Neutrophil (primary cell): ENCODE measurements around the gene MRM3.

ENCODE experiments used
- H3K27ac ChIP-seq: fragments of 200-600 bp; sonication (generic); 2 replicates; pipeline ENCODE4 v1.5.1; 2016; ENCODE audit warnings: mild to moderate bottlenecking, moderate library complexity
- H3K27me3 ChIP-seq: fragments of 200-600 bp; sonication (generic); 2 replicates; pipeline ENCODE4 v1.6.0; 2016; ENCODE audit warnings: mild to moderate bottlenecking
- H3K36me3 ChIP-seq: fragments of 200-600 bp; sonication (generic); 2 replicates; pipeline ENCODE4 v1.5.1; 2017
- H3K4me1 ChIP-seq, 2 experiments: fragments of 200-600 bp in 1 of 2; sonication (generic) in 1 of 2; 1 replicate in 1 of 2; 2 replicates in 1 of 2; pipeline versions ENCODE4 v1.5.1 to v1.6.1; 2013 to 2016; ENCODE audit warnings: low read depth in 1 of 2, low read length in 1 of 2, mild to moderate bottlenecking in 1 of 2, moderate library complexity in 1 of 2; ENCODE audit not compliant: control insufficient read depth in 1 of 2, insufficient read depth in 1 of 2
- H3K4me3 ChIP-seq, 2 experiments: fragments of 200-600 bp in 1 of 2; sonication (generic) in 1 of 2; 1 replicate in 1 of 2; 2 replicates in 1 of 2; pipeline ENCODE4 v1.5.1; 2013 to 2016; ENCODE audit warnings: low read depth in 1 of 2, low read length in 1 of 2, mild to moderate bottlenecking in 1 of 2, moderate library complexity in 1 of 2
- H3K9me3 ChIP-seq: fragments of 200-600 bp; sonication (generic); 2 replicates; pipeline ENCODE4 v1.5.1; 2016
- CTCF ChIP-seq: fragments of 200-600 bp; sonication (generic); IDR thresholded peaks from 2 replicates; pipeline ENCODE4 v1.5.1; 2016; ENCODE audit warnings: antibody characterized with exemption

The MRM3 gene

DNA sequence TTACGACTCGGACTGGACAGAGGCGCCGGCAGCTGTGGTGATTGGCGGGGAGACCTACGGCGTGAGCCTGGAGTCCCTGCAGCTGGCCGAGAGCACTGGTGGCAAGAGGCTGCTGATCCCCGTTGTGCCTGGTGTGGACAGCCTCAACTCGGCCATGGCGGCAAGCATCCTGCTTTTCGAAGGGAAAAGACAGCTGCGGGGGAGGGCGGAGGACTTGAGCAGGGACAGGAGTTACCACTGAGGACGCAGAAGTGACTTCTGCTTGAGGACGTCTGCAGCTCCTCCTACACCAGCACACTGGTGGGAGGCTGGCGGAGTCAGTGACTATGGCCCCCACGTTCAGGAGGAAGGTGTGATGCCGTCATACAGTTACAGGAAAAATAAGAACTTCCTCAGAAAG, 9.7 kb downstream of the MRM3 start:
- Histone ChIP-seq H3K27ac (peak overlapping the region; percentile 52), H3K27me3 (no peaks in the 10 kb centered on the region), H3K9me3 (no peaks in the 10 kb centered on the region), H3K36me3 (peaks cover 38% of the 10 kb centered on the region), H3K4me3 (no peak overlapping the region), H3K4me1 (peaks cover 9 to 12% of the 10 kb centered on the region in 2 experiments)
- TF ChIP-seq CTCF = no peak

DNA sequence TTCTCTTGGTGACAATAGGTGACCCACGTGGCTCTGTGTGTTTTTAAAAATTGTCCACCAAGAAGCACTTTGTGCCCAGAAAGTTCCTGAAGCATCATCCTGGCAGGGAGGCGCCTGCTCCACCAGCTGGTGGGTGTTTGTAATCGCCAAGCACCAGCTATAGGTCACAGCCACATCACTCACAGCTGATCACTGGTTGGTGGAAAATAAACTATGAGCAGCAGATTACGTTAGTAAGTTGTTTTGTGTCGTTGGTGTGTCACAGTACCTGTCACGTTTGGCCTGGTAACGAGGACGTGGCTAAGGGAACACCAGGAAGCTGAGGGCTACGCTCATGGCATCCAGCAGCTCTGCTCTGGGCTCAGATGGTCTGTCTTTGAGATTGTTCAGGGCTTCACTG, 10.1 kb downstream of the MRM3 start:
- no peaks in the 10 kb centered on the region for H3K9me3 ChIP-seq
- peaks cover 9 to 12% of the 10 kb centered on the region in 2 experiments for H3K4me1 ChIP-seq
- H3K27me3 ChIP-seq = no peaks in the 10 kb centered on the region
- no peak overlapping the region for H3K4me3 ChIP-seq
- H3K36me3 ChIP-seq = peaks cover 38% of the 10 kb centered on the region
- TF ChIP-seq CTCF = no peak
- H3K27ac ChIP-seq = peak overlapping the region; percentile 52

- H3K4me3 ChIP-seq = no peak overlapping the region
- no peaks in the 10 kb centered on the region for H3K9me3 ChIP-seq
- peaks cover 9 to 12% of the 10 kb centered on the region in 2 experiments for H3K4me1 ChIP-seq
- H3K36me3 ChIP-seq = peaks cover 18% of the 10 kb centered on the region
- no peak overlapping the region for H3K27ac ChIP-seq
- no peak for TF ChIP-seq CTCF
- H3K27me3 ChIP-seq = no peaks in the 10 kb centered on the region
Observed at GRCh38 chr17:794876-795275, 12.7 kb downstream of the MRM3 start.

DNA sequence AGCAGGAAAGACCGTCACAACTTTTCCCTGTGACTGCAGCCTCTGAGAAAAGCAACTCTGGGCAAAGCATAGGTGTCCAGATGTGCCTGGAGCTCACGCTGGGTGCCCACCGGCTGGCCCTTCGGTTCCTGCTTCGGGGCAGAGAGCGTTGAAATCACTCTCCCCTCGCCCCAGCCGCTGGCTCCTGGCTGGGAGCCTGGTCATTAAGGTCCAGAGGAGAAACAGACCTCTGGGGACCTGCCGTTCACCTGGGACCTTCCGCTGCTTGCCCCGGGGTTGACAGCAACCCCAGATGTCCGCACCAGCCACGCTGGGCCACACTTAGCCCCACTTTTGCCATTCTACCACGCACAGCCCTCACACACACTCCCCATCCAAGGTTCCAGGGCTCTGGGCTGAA, 13.1 kb downstream of the MRM3 start:
- H3K27me3 ChIP-seq = no peaks in the 10 kb centered on the region
- H3K36me3 ChIP-seq = peaks cover 14% of the 10 kb centered on the region
- H3K4me1 ChIP-seq = peaks cover 9 to 12% of the 10 kb centered on the region in 2 experiments
- H3K4me3 ChIP-seq = no peak overlapping the region
- H3K27ac ChIP-seq = no peak overlapping the region
- H3K9me3 ChIP-seq = no peaks in the 10 kb centered on the region
- TF ChIP-seq CTCF = no peak

DNA sequence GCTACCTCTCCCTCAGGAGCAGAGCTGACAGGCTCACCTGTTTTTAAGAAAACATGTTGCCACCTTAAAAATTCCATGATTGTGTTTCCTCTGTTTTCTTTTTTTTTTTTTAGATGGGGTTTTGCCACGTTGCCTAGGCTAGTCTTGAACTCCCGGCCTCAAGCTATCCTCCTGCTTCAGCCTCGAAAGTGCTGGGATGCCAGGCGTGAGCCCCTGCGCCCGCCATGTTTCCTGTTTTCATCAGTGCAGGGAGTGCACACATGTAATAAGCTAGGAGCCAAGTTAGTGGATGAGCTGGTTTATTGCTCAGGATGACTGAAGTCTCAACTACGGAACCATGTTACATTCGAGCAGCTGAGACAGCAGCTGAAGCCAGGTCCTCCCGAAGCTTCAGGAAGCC, 13.6 kb downstream of the MRM3 start:
- Histone ChIP-seq H3K9me3 (no peaks in the 10 kb centered on the region), H3K4me3 (no peak overlapping the region), H3K27ac (no peak overlapping the region), H3K4me1 (peaks cover 9 to 12% of the 10 kb centered on the region in 2 experiments), H3K27me3 (no peaks in the 10 kb centered on the region), H3K36me3 (peaks cover 13% of the 10 kb centered on the region)
- no peak for TF ChIP-seq CTCF

GRCh38 chr17:796609-797008, 14.5 kb downstream of the MRM3 start:
- Histone ChIP-seq H3K4me3 (no peak overlapping the region), H3K27me3 (no peaks in the 10 kb centered on the region), H3K9me3 (no peaks in the 10 kb centered on the region), H3K27ac (no peak overlapping the region), H3K36me3 (peaks cover 13% of the 10 kb centered on the region), H3K4me1 (peaks cover 2 to 6% of the 10 kb centered on the region in 2 experiments)
- TF ChIP-seq CTCF = no peak
